Liver (tissue), 9 donors: ENCODE results near the gene TSR1. TPM values are rescaled to one million over a fixed set of nuclear protein-coding genes. Genes with fewer than 3 reads are reported as not detected.
A peak's percentile ranks its signal among the peaks of the same experiment; 100 is the strongest.

Source experiments
- DNase-seq: peaks from one replicate; pipeline ENCODE4 v3.0.0-alpha.2; 2017; ENCODE audit warnings: low spot score
- H3K27ac ChIP-seq, 2 donors: one replicate each; pipeline ENCODE4 v1.7.0; 2013; ENCODE audit warnings: inconsistent platforms in 2 of 2, low read length in 2 of 2, control low read depth in 1 of 2, low read depth in 1 of 2, mild to moderate bottlenecking in 1 of 2
- H3K27me3 ChIP-seq, 4 donors: one replicate each; pipeline versions ENCODE4 v1.6.1 to v1.7.0; 2013; ENCODE audit warnings: low read length in 3 of 4, inconsistent platforms in 1 of 4, mild to moderate bottlenecking in 1 of 4, moderate library complexity in 1 of 4; ENCODE audit not compliant: control insufficient read depth in 4 of 4, insufficient read depth in 4 of 4
- H3K36me3 ChIP-seq, 4 donors: one replicate each; pipeline versions ENCODE4 v1.6.1 to v1.7.0; 2013; ENCODE audit warnings: low read length in 3 of 4, mild to moderate bottlenecking in 3 of 4, low read depth in 1 of 4, moderate library complexity in 1 of 4; ENCODE audit not compliant: control insufficient read depth in 4 of 4, insufficient read depth in 3 of 4
- H3K4me1 ChIP-seq, 4 donors: one replicate each; pipeline versions ENCODE4 v1.6.1 to v1.7.0; 2013; ENCODE audit warnings: low read length in 3 of 4, mild to moderate bottlenecking in 3 of 4, moderate library complexity in 1 of 4; ENCODE audit not compliant: control insufficient read depth in 4 of 4, insufficient read depth in 4 of 4
- H3K4me3 ChIP-seq, 3 donors: one replicate each; pipeline versions ENCODE4 v1.6.1 to v1.7.0; 2013; ENCODE audit warnings: low read length in 3 of 3, control low read depth in 1 of 3, low read depth in 1 of 3, mild to moderate bottlenecking in 1 of 3
- H3K9ac ChIP-seq, 2 donors: one replicate each; pipeline ENCODE4 v1.7.0; 2013; ENCODE audit warnings: low read length in 2 of 2, mild to moderate bottlenecking in 2 of 2, moderate library complexity in 2 of 2, control low read depth in 1 of 2, low read depth in 1 of 2
- H3K9me3 ChIP-seq, 4 donors: one replicate each; pipeline versions ENCODE4 v1.6.1 to v1.7.0; 2013; ENCODE audit warnings: low read length in 3 of 4; ENCODE audit not compliant: control insufficient read depth in 4 of 4
- ATF3 ChIP-seq: IDR thresholded peaks from 2 replicates; pipeline ENCODE4 v1.6.1; 2016; ENCODE audit warnings: antibody characterized with exemption
- CTCF ChIP-seq: fragments of 150-350 bp; IDR thresholded peaks from 2 replicates; pipeline ENCODE4 v1.5.1; 2017; ENCODE audit warnings: improper control_type of control experiment, low read depth, low read length; ENCODE audit not compliant: missing input control
- EGR1 ChIP-seq, 2 donors: IDR thresholded peaks; 2 replicates each; pipeline ENCODE4 v1.6.1; 2016 to 2018; ENCODE audit warnings: antibody characterized with exemption in 2 of 2, low read depth in 2 of 2
- FOXA2 ChIP-seq: IDR thresholded peaks from 2 replicates; pipeline ENCODE4 v1.6.1; 2016; ENCODE audit warnings: antibody characterized with exemption
- GABPA ChIP-seq, 2 donors: IDR thresholded peaks in 1 of 2; conservative IDR thresholded peaks in 1 of 2; 2 replicates each; pipeline ENCODE4 v1.6.1; 2016; ENCODE audit warnings: antibody characterized with exemption in 2 of 2, mild to moderate bottlenecking in 1 of 2, moderate library complexity in 1 of 2
- HNF4A ChIP-seq, 2 donors: conservative IDR thresholded peaks; 2 replicates each; pipeline ENCODE4 v1.6.1; 2016; ENCODE audit warnings: antibody characterized with exemption in 2 of 2, mild to moderate bottlenecking in 2 of 2
- MAX ChIP-seq: IDR thresholded peaks from 2 replicates; pipeline ENCODE4 v1.6.1; 2016; ENCODE audit warnings: antibody characterized with exemption
- REST ChIP-seq: IDR thresholded peaks from 2 replicates; pipeline ENCODE4 v1.6.1; 2016; ENCODE audit warnings: antibody characterized with exemption, mild to moderate bottlenecking
- SP1 ChIP-seq: IDR thresholded peaks from 2 replicates; pipeline ENCODE4 v1.6.1; 2018; ENCODE audit warnings: antibody characterized with exemption, mild to moderate bottlenecking
- TAF1 ChIP-seq: conservative IDR thresholded peaks from 2 replicates; pipeline ENCODE4 v1.6.1; 2016; ENCODE audit warnings: antibody characterized with exemption, mild to moderate bottlenecking
- ZBTB33 ChIP-seq: IDR thresholded peaks from 2 replicates; pipeline ENCODE4 v1.6.1; 2016; ENCODE audit warnings: antibody characterized with exemption
- WGBS: extraction: QIAGEN DNeasy Blood & Tissue Kit; methylation state at CpG from one replicate; pipeline ENCODE4 v1.1.7; 2013; 5-methylcytosine and 5-hydroxymethylcytosine counted together
- polyA plus RNA-seq, 2 donors: library from polyadenylated mRNA; stranded (reverse) in 1 of 2; unstranded in 1 of 2; fragments of 200-250 nt in 1 of 2; fragments of >200 nt in 1 of 2; fragmentation: Nextera tagmentation in 1 of 2; extraction: Ambion mirVana in 1 of 2; gene quantifications; one replicate each; pipeline versions ENCODE4 v1.2.1 to v1.2.3, GENCODE V29; 2013 to 2015
- total RNA-seq, 2 donors: library from RNA; depleted of rRNA; stranded (reverse); fragments of >200 nt; gene quantifications; one replicate each; pipeline ENCODE4 v1.2.3, GENCODE V29; 2014
- donor health status: healthy.
- donor health status: healthy.
- donor health status: healthy.
- donor health status: healthy.
- donor health status: healthy.

TSR1 gene
- total and polyA plus RNA-seq, 4 donors = 6.5 to 27.0 (median 13.8) TPM

GRCh38 chr17:2336852-2337543, 741 bp upstream of the TSR1 start, which contains the start of gene SGSM2 (continued):
- no peak for TF ChIP-seq ATF3

- WGBS = 3% methylated on average over 17 of the region's 17 CpGs
- DNase-seq = no peak
- TF ChIP-seq FOXA2 = no peak
- TF ChIP-seq MAX = no peak
- Histone ChIP-seq H3K27me3 (no peaks in the 10 kb centered on the region), H3K4me1 (peaks cover 0 to 28% (median 21%) of the 10 kb centered on the region in 4 donors), H3K36me3 (peaks cover 2 to 39% (median 35%) of the 10 kb centered on the region in 4 donors), H3K9ac (peak overlapping the region; percentile 80 to 90), H3K27ac (peak overlapping the region; percentile 9 to 94), H3K4me3 (peak overlapping the region; percentile 73 to 100 (median 97)), H3K9me3 (no peaks in the 10 kb centered on the region)
Observed at GRCh38 chr17:2335726-2336214, 487 bp downstream of the TSR1 start.

GRCh38 chr17:2331303-2331702, 5.0 kb downstream of the TSR1 start:
- Histone ChIP-seq H3K9ac (no peak overlapping the region), H3K27ac (no peak overlapping the region), H3K36me3 (peaks cover 10 to 61% (median 53%) of the 10 kb centered on the region in 4 donors), H3K27me3 (no peaks in the 10 kb centered on the region), H3K4me3 (no peak overlapping the region), H3K9me3 (no peaks in the 10 kb centered on the region), H3K4me1 (peaks cover 0 to 14% (median 8%) of the 10 kb centered on the region in 4 donors)
- 93% methylated on average over 3 of the region's 3 CpGs for WGBS
- DNase-seq = no peak
- no peak for TF ChIP-seq REST
- no peak for TF ChIP-seq TAF1
- no peak for TF ChIP-seq GABPA (IDR thresholded peaks at IDR 0.05 in 1 of 2, conservative IDR thresholded peaks at IDR 0.05 in 1 of 2)
- TF ChIP-seq HNF4A (conservative IDR thresholded peaks at IDR 0.05) = no peak
- TF ChIP-seq SP1 = no peak
- TF ChIP-seq EGR1 (IDR thresholded peaks at IDR 0.05; ENCODE audit: low read depth in 2 of 2) = no peak
- no peak for TF ChIP-seq ZBTB33
- no peak for TF ChIP-seq CTCF
